Bronchial epithelial cell (primary cell): ENCODE data around the gene AAMDC. TPM values are rescaled to one million over a fixed set of nuclear protein-coding genes. Genes with fewer than 3 reads are reported as not detected.

Experiments used
- total RNA-seq: library from RNA; depleted of rRNA; stranded (reverse); fragments of >200 nt; gene quantifications from 2 replicates; pipeline ENCODE4 v1.2.1, GENCODE V29; 2014

Gene AAMDC
- total RNA-seq, 1 donor from 2014 or later: 2.1 TPM

Other genes with a start within 250 kb of the AAMDC start
- gene AQP11, start 231.2 kb upstream of the AAMDC start, total RNA-seq: 0.26 and 0.53 TPM in 2 replicates
- gene CLNS1A, start 183.3 kb upstream of the AAMDC start, total RNA-seq: 184 and 221 TPM in 2 replicates
- gene RSF1, start 422 bp upstream of the AAMDC start, total RNA-seq: 14.5 and 33.9 TPM in 2 replicates
- gene INTS4, start 173.5 kb downstream of the AAMDC start, total RNA-seq: 17.5 and 29.7 TPM in 2 replicates
- 0.77 and 1.3 TPM in 2 replicates for gene KCTD14, start 202.1 kb downstream of the AAMDC start, total RNA-seq
- gene THRSP, start 242.7 kb downstream of the AAMDC start, total RNA-seq: not detected in 2 replicates